ENCODE results near the gene DPT. TPM values are rescaled to one million over a fixed set of nuclear protein-coding genes. Genes with fewer than 3 reads are reported as not detected.
A peak's percentile ranks its signal among the peaks of the same experiment; 100 is the strongest.

Gene DPT
- 10 to 100 TPM in 5 of 6 donors, not detected in 1; 11.5 to 22.4 (median 12.3) TPM for total RNA-seq

DNA sequence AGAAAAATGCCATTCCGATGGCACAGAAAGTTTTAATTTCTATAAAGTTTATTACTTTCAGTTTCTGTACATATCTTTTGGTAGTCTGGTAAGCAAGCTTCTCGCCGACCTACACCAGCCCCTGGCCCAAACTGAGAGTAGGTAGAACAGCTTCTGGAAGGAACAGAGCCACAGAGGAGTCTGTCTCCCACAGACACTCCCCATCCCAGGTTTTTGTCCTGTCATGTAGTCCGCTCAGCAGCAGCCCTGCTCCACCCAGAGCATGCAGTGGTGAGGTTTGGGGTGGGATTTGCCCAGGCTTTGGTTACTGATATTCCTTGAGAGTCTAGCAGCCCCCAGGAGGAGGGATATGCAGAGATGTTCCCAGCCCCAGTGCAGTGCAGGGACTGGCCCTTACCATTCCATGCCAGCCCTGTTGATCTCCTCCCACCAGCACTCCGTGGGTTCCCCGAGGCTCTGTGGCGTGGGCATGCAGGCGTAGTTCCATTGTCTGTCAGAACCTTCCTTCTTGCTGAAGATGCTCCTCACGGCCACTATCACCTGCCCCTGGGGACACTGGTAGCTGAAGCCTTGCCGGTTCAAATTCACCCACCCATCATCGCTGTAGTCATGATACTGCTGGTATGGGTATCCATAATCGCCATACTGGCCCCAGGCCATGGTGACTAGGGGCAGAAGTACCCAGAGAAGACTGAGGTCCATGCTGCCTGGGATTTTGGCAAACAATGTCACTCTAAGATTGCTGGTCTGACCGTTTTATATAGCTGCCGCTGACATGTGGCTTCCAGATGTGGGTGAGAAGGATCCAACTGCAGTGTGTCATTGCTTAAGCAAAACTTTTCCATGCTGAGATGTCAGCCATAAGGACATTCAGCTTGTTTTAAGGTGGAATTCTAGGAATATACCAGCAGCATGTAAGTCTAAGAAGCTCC lies at the start of gene DPT:
TSS of gene DPT (minus strand) at position 734 of the 932 bp plus-strand sequence. CDS start at position 702, 32 bp downstream.
- Histone ChIP-seq H3K4me1 (no peaks in the 10 kb centered on the region), H3K27me3 (no peaks in the 10 kb centered on the region), H3K4me3 (peak within 1 kb of the TSS in 3 of 4 donors; percentile 5 to 23 (median 13)), H3K36me3 (no peaks in the 10 kb centered on the region), H3K9me3 (no peaks in the 10 kb centered on the region), H3K27ac (peak within 1 kb of the TSS in 1 of 4 donors; percentile 1)
- DNase-seq (no peak), ATAC-seq (ENCODE audit: low FRiP score in 2 of 2) (peak; percentile 32 to 86)
- 67 to 84% methylated on average over 8 to 14 of the region's 14 CpGs for WGBS, 2 donors
- TF ChIP-seq, protein P1, sequence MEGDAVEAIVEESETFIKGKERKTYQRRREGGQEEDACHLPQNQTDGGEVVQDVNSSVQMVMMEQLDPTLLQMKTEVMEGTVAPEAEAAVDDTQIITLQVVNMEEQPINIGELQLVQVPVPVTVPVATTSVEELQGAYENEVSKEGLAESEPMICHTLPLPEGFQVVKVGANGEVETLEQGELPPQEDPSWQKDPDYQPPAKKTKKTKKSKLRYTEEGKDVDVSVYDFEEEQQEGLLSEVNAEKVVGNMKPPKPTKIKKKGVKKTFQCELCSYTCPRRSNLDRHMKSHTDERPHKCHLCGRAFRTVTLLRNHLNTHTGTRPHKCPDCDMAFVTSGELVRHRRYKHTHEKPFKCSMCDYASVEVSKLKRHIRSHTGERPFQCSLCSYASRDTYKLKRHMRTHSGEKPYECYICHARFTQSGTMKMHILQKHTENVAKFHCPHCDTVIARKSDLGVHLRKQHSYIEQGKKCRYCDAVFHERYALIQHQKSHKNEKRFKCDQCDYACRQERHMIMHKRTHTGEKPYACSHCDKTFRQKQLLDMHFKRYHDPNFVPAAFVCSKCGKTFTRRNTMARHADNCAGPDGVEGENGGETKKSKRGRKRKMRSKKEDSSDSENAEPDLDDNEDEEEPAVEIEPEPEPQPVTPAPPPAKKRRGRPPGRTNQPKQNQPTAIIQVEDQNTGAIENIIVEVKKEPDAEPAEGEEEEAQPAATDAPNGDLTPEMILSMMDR (IDR thresholded peaks at IDR 0.05): no peak
- TF ChIP-seq POLR2AphosphoS5 (IDR thresholded peaks at IDR 0.05) (peak in 1 of 2 donors; percentile 21), POLR2A (IDR thresholded peaks at IDR 0.05) (no peak), EP300 (IDR thresholded peaks at IDR 0.05) (no peak)

DNA sequence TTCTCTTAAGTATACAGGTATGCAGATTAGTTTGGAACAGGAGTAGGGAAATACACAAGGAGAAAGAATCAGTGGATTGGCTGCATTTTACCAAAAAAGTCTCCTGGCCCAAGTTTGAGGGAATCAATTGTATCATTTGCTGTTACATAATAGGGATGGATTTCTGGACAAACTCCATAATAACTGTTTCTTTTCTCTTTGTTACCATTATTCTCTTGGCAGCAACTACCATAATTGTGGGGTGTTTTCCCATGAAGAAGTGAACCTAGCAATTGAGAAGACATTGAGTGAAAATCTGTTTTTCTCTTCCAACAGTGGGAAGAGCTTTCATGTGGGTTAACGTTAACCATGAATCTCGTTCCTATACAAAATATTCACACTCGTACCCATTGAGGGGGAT lies 46.4 kb upstream of the DPT start:
- DNase-seq: no peak
- Histone ChIP-seq H3K9me3 (no peaks in the 10 kb centered on the region), H3K27ac (no peak overlapping the region), H3K36me3 (no peaks in the 10 kb centered on the region), H3K4me1 (peaks cover 0 to 7% (median 3%) of the 10 kb centered on the region in 4 donors), H3K27me3 (no peaks in the 10 kb centered on the region), H3K4me3 (no peak overlapping the region)
- 86 to 88% methylated on average over 3 of the region's 3 CpGs for WGBS, 2 donors
- TF ChIP-seq EP300 (IDR thresholded peaks at IDR 0.05): no peak
- no peak for TF ChIP-seq POLR2A (IDR thresholded peaks at IDR 0.05)
- TF ChIP-seq, protein P1 (IDR thresholded peaks at IDR 0.05): no peak
- ATAC-seq (ENCODE audit: low FRiP score in 2 of 2): no peak

DNA sequence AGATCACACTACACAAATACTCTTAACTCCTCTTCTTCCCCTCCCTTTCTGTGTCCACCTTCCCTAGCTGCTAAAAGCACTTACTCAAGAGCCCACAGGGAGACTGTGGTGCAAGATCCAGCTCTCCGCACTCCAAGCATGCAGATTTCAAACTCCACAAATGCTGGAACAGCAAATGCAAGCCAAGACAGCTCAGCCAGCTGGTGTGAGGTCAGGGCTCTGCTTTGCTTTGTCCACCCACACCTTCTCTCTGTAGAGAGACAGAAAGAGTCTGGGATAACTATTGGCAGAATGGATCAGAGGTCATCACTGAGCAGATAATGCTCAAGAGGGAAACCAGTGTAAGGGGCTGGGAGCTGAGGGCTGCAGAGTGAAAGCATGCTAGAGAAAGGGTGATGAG lies 45.2 kb upstream of the DPT start:
- no peak overlapping the region for H3K27ac ChIP-seq
- no peak overlapping the region for H3K4me3 ChIP-seq
- H3K4me1 ChIP-seq: peaks cover 0 to 7% (median 3%) of the 10 kb centered on the region in 4 donors
- 50% methylated on average over 1 of the region's 1 CpG for WGBS, 2 donors
- ATAC-seq (ENCODE audit: low FRiP score in 2 of 2): peak in 1 of 2 donors; percentile 96
- TF ChIP-seq, protein P1 (IDR thresholded peaks at IDR 0.05): no peak
- no peak for TF ChIP-seq POLR2A (IDR thresholded peaks at IDR 0.05)
- TF ChIP-seq POLR2AphosphoS5 (IDR thresholded peaks at IDR 0.05): no peak
- no peak for TF ChIP-seq EP300 (IDR thresholded peaks at IDR 0.05)
- no peaks in the 10 kb centered on the region for H3K36me3 ChIP-seq
- H3K9me3 ChIP-seq: no peaks in the 10 kb centered on the region
- peak in 1 of 2 donors; percentile 55 for DNase-seq
- H3K27me3 ChIP-seq: no peaks in the 10 kb centered on the region

DNA sequence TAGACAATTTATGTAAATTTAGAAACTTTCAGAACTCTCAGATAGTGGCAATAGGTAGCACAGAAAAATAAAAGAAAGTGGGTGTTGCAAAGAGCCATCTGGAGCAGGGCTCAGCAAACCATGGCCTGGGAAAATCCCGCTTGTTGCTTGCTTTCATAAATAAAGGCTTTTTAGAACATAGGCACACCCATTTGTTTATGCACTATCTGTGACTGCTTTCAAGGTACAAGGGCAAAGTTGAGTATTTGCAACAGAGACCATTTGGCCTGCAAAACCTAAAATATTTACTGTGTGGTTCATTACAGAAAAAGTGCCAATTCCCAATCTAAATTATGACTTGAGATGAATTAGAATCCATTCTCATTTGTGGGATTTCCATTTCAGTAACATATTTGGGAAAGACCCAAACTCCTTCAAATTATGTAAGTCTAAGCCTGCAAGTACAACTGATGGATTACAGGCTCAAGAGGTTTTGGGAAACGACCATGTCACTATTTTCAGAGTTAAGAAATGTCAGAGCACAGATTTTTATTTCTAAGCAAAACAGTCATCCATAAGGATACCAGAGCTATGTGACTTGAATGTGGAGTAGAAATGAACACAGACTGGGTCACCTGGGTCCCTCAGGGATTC lies 43.5 kb upstream of the DPT start:
- no peak for DNase-seq
- TF ChIP-seq POLR2AphosphoS5 (IDR thresholded peaks at IDR 0.05): peak in 1 of 2 donors; percentile 13
- TF ChIP-seq, protein P1 (IDR thresholded peaks at IDR 0.05): no peak
- ATAC-seq (ENCODE audit: low FRiP score in 2 of 2): no peak

More for the DNA sequence above, 43.5 kb upstream of the DPT start:
- Histone ChIP-seq H3K4me1 (peaks cover 0 to 8% (median 7%) of the 10 kb centered on the region in 4 donors), H3K27me3 (no peaks in the 10 kb centered on the region), H3K36me3 (no peaks in the 10 kb centered on the region), H3K4me3 (no peak overlapping the region), H3K9me3 (no peaks in the 10 kb centered on the region), H3K27ac (no peak overlapping the region)
- WGBS, 2 donors: 56 to 59% methylated on average over 2 of the region's 2 CpGs

Measured in upper lobe of left lung (tissue), 6 donors.